ENCODE data around the gene CDC16.
"Not testable (repeated sequence)": the region's sequence is repeated elsewhere in the genome, so short reads cannot be mapped to it uniquely, and the experiment has no call there.

Gene CDC16

GRCh38 chr13:114228176-114228575 is 6.5 kb upstream of the CDC16 start:
- no peak for DNase-seq

GRCh38 chr13:114229506-114229905 is 5.2 kb upstream of the CDC16 start:
- DNase-seq, result no peak

- no peak for DNase-seq
These were observed 4.6 kb upstream of the CDC16 start for GRCh38 chr13:114230117-114230516.

GRCh38 chr13:114230575-114230974 is 4.1 kb upstream of the CDC16 start:
- no peak for DNase-seq

GRCh38 chr13:114231886-114232285 is 2.8 kb upstream of the CDC16 start:
- no peak for DNase-seq

GRCh38 chr13:114234266-114234644 is 442 bp upstream of the CDC16 start:
- DNase-seq, result no peak

GRCh38 chr13:114235697-114236096 is 1.0 kb downstream of the CDC16 start:
- no peak for DNase-seq

- DNase-seq, result no peak
These were observed 1.5 kb downstream of the CDC16 start for GRCh38 chr13:114236227-114236626.

- DNase-seq, result no peak
These were observed 2.9 kb downstream of the CDC16 start for GRCh38 chr13:114237415-114238112.

- DNase-seq, result no peak
These were observed 7.2 kb downstream of the CDC16 start for GRCh38 chr13:114241918-114242317.

GRCh38 chr13:114243971-114244370 is 9.3 kb downstream of the CDC16 start:
- no peak for DNase-seq

- no peak for DNase-seq
These were observed 9.9 kb downstream of the CDC16 start for GRCh38 chr13:114244637-114245036.

GRCh38 chr13:114248011-114248410 is 13.3 kb downstream of the CDC16 start:
- DNase-seq, result no peak

- no peak for DNase-seq
These were observed 14.4 kb downstream of the CDC16 start for GRCh38 chr13:114249077-114249476.

- DNase-seq, result not testable (repeated sequence)
These were observed 17.1 kb downstream of the CDC16 start for GRCh38 chr13:114251639-114252440.

GRCh38 chr13:114256547-114256946 is 21.9 kb downstream of the CDC16 start:
- DNase-seq, result no peak

GRCh38 chr13:114257014-114257413 is 22.3 kb downstream of the CDC16 start:
- no peak for DNase-seq

GRCh38 chr13:114258589-114258988 is 23.9 kb downstream of the CDC16 start:
- DNase-seq, result no peak

- DNase-seq, result no peak
These were observed 24.7 kb downstream of the CDC16 start for GRCh38 chr13:114259374-114259773.

- DNase-seq, result no peak
These were observed 25.3 kb downstream of the CDC16 start for GRCh38 chr13:114259974-114260373.

- no peak for DNase-seq
These were observed 26.1 kb downstream of the CDC16 start for GRCh38 chr13:114260814-114261213.

- DNase-seq, result no peak
These were observed 26.8 kb downstream of the CDC16 start for GRCh38 chr13:114261328-114261965.

- no peak for DNase-seq
These were observed 28.9 kb downstream of the CDC16 start for GRCh38 chr13:114263578-114263977.

GRCh38 chr13:114264313-114264712 is 29.6 kb downstream of the CDC16 start:
- DNase-seq, result not testable (repeated sequence)

Measured in NCI-H1694 (cell line).